NCI-H2171 treated with DMSO at 0.1 percent for 48 hours (cell line): ENCODE results near the gene RTN4RL2.

Source experiments
- DNase-seq: peaks from one replicate; lab custom pipeline; 2025; lab: John Stamatoyannopoulos, UW

Gene RTN4RL2

GRCh38 chr11:57462597-57462996, 2.3 kb downstream of the RTN4RL2 start:
- DNase-seq: no peak

GRCh38 chr11:57463671-57464538, 3.6 kb downstream of the RTN4RL2 start:
- DNase-seq: peak; percentile 29

- DNase-seq: no peak
These were observed 4.3 kb downstream of the RTN4RL2 start for GRCh38 chr11:57464539-57465181.

GRCh38 chr11:57466680-57467079, 6.4 kb downstream of the RTN4RL2 start:
- no peak for DNase-seq

GRCh38 chr11:57467508-57468157, 7.3 kb downstream of the RTN4RL2 start:
- no peak for DNase-seq

GRCh38 chr11:57468276-57468675, 7.9 kb downstream of the RTN4RL2 start:
- DNase-seq: no peak

- DNase-seq: no peak
These were observed 8.9 kb downstream of the RTN4RL2 start for GRCh38 chr11:57469268-57469667.

- DNase-seq: peak; percentile 61
These were observed 11.2 kb downstream of the RTN4RL2 start for GRCh38 chr11:57471496-57471895.

GRCh38 chr11:57473285-57473841, 13.0 kb downstream of the RTN4RL2 start:
- DNase-seq: no peak

- no peak for DNase-seq
These were observed 13.9 kb downstream of the RTN4RL2 start for GRCh38 chr11:57474017-57474802.

GRCh38 chr11:57474803-57475115, 14.4 kb downstream of the RTN4RL2 start:
- DNase-seq: no peak

- no peak for DNase-seq
These were observed 14.9 kb downstream of the RTN4RL2 start for GRCh38 chr11:57475191-57475590.

- no peak for DNase-seq
These were observed 15.3 kb downstream of the RTN4RL2 start for GRCh38 chr11:57475671-57476046.

- DNase-seq: no peak
These were observed 15.9 kb downstream of the RTN4RL2 start for GRCh38 chr11:57476047-57476756.

- no peak for DNase-seq
These were observed 16.6 kb downstream of the RTN4RL2 start for GRCh38 chr11:57476757-57477506.

GRCh38 chr11:57477507-57478189, 17.3 kb downstream of the RTN4RL2 start:
- DNase-seq: no peak

- DNase-seq: no peak
These were observed 18.8 kb downstream of the RTN4RL2 start for GRCh38 chr11:57479021-57479663.

GRCh38 chr11:57479911-57480310, 19.6 kb downstream of the RTN4RL2 start:
- no peak for DNase-seq

- DNase-seq: peak; percentile 34
These were observed 20.2 kb downstream of the RTN4RL2 start for GRCh38 chr11:57480409-57481137.
